ENCODE measurements around the gene AGMO.

AGMO gene

GRCh38 chr7:15315678-15316077, 246.1 kb downstream of the AGMO start:
- Histone ChIP-seq H3K9me2 (replicated peaks; ENCODE audit: control insufficient read depth, low read length) (no peaks in the 10 kb centered on the region; the same call in 1 of the 2 replicates), H3K79me2 (ENCODE audit: control insufficient read depth, low read length) (no peaks in the 10 kb centered on the region), H4K20me1 (ENCODE audit: control insufficient read depth, insufficient read depth, low read depth, low read length) (no peaks in the 10 kb centered on the region), H3K27me3 (ENCODE audit: control insufficient read depth, low read length) (no peaks in the 10 kb centered on the region), H3K9me3 (ENCODE audit: control insufficient read depth, insufficient read depth, low read length) (no peaks in the 10 kb centered on the region), H3K36me3 (ENCODE audit: control insufficient read depth, low read length) (no peaks in the 10 kb centered on the region), H3K4me2 (ENCODE audit: low read length) (no peak overlapping the region), H3K4me1 (ENCODE audit: control insufficient read depth, low read length) (no peaks in the 10 kb centered on the region), H3K4me3 (ENCODE audit: low read length) (no peak overlapping the region), H3F3A (ENCODE audit: control insufficient read depth, insufficient read depth) (no peaks in the 10 kb centered on the region), H3K27ac (ENCODE audit: low read depth, low read length) (no peak overlapping the region)
- TF ChIP-seq EZH2phosphoT487 (IDR thresholded peaks at IDR 0.05; ENCODE audit: borderline replicate concordance, low read length) (no peak), CTCF (IDR thresholded peaks at IDR 0.05; ENCODE audit: low read depth, low read length, poor library complexity, severe bottlenecking) (no peak)

DNA sequence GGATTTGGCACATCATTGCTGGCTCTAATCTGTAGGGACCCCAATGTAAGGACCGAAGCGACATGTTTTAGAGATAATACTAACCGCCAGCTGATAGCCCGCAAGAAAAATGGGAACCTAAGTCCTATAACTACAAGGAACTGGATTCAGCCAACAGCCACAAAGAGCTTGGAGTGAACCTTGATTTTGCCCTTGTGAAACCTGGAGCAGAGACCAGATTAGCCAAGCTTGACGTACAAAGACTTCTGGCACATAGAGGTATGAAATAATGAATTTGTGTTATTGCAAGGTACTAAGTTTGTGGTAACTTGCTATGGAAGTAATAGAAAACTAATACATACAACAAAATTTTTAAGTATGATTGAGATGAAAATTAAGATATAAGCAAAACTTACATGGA, 246.9 kb downstream of the AGMO start:
- H4K20me1 ChIP-seq (ENCODE audit: control insufficient read depth, insufficient read depth, low read depth, low read length) = no peaks in the 10 kb centered on the region
- no peak overlapping the region for H3K4me2 ChIP-seq (ENCODE audit: low read length)
- no peak overlapping the region for H3K4me3 ChIP-seq (ENCODE audit: low read length)
- H3K27ac ChIP-seq (ENCODE audit: low read depth, low read length) = no peak overlapping the region
- no peaks in the 10 kb centered on the region; the same call in 1 of the 2 replicates for H3K9me2 ChIP-seq (replicated peaks; ENCODE audit: control insufficient read depth, low read length)
- no peaks in the 10 kb centered on the region for H3K9me3 ChIP-seq (ENCODE audit: control insufficient read depth, insufficient read depth, low read length)
- H3K36me3 ChIP-seq (ENCODE audit: control insufficient read depth, low read length) = no peaks in the 10 kb centered on the region
- no peak for TF ChIP-seq CTCF (IDR thresholded peaks at IDR 0.05; ENCODE audit: low read depth, low read length, poor library complexity, severe bottlenecking)
- TF ChIP-seq EZH2phosphoT487 (IDR thresholded peaks at IDR 0.05; ENCODE audit: borderline replicate concordance, low read length) = no peak
- H3K27me3 ChIP-seq (ENCODE audit: control insufficient read depth, low read length) = no peaks in the 10 kb centered on the region
- no peaks in the 10 kb centered on the region for H3F3A ChIP-seq (ENCODE audit: control insufficient read depth, insufficient read depth)
- H3K4me1 ChIP-seq (ENCODE audit: control insufficient read depth, low read length) = no peaks in the 10 kb centered on the region
- no peaks in the 10 kb centered on the region for H3K79me2 ChIP-seq (ENCODE audit: control insufficient read depth, low read length)

- TF ChIP-seq EZH2phosphoT487 (IDR thresholded peaks at IDR 0.05; ENCODE audit: borderline replicate concordance, low read length) (no peak), CTCF (IDR thresholded peaks at IDR 0.05; ENCODE audit: low read depth, low read length, poor library complexity, severe bottlenecking) (no peak)
- H3F3A ChIP-seq (ENCODE audit: control insufficient read depth, insufficient read depth) = no peaks in the 10 kb centered on the region
- no peaks in the 10 kb centered on the region for H3K9me3 ChIP-seq (ENCODE audit: control insufficient read depth, insufficient read depth, low read length)
- H3K4me2 ChIP-seq (ENCODE audit: low read length) = no peak overlapping the region
- H3K9me2 ChIP-seq (replicated peaks; ENCODE audit: control insufficient read depth, low read length) = no peaks in the 10 kb centered on the region; the same call in 1 of the 2 replicates
- no peak overlapping the region for H3K4me3 ChIP-seq (ENCODE audit: low read length)
- H3K36me3 ChIP-seq (ENCODE audit: control insufficient read depth, low read length) = no peaks in the 10 kb centered on the region
- H3K79me2 ChIP-seq (ENCODE audit: control insufficient read depth, low read length) = no peaks in the 10 kb centered on the region
- no peaks in the 10 kb centered on the region for H4K20me1 ChIP-seq (ENCODE audit: control insufficient read depth, insufficient read depth, low read depth, low read length)
- H3K27me3 ChIP-seq (ENCODE audit: control insufficient read depth, low read length) = no peaks in the 10 kb centered on the region
- no peak overlapping the region for H3K27ac ChIP-seq (ENCODE audit: low read depth, low read length)
- no peaks in the 10 kb centered on the region for H3K4me1 ChIP-seq (ENCODE audit: control insufficient read depth, low read length)
Measured at GRCh38 chr7:15313361-15313760, 248.5 kb downstream of the AGMO start.

DNA sequence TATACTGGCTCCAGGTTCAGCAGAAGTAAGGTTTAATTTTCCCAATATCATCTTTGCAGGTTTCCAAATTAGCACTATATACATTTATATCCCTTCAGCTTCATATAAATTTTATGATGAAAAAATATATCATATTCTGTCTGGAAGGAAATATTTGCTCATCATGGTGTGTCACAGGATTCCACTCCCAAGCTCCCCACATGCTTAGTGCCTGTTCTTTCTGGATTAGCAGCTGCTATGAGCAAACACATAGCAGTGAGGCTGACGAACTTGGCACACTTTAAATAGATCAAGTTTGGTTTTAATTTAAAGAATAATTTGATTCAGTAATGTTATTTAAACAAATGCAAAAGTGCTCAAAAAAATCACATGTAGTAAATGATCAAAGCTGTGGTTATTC, 251.9 kb downstream of the AGMO start:
- Histone ChIP-seq H3K27me3 (ENCODE audit: control insufficient read depth, low read length) (no peaks in the 10 kb centered on the region), H3K4me2 (ENCODE audit: low read length) (no peak overlapping the region), H3K79me2 (ENCODE audit: control insufficient read depth, low read length) (no peaks in the 10 kb centered on the region), H3K9me3 (ENCODE audit: control insufficient read depth, insufficient read depth, low read length) (no peaks in the 10 kb centered on the region), H3F3A (ENCODE audit: control insufficient read depth, insufficient read depth) (no peaks in the 10 kb centered on the region), H3K27ac (ENCODE audit: low read depth, low read length) (no peak overlapping the region), H3K4me3 (ENCODE audit: low read length) (no peak overlapping the region), H3K4me1 (ENCODE audit: control insufficient read depth, low read length) (no peaks in the 10 kb centered on the region), H4K20me1 (ENCODE audit: control insufficient read depth, insufficient read depth, low read depth, low read length) (no peaks in the 10 kb centered on the region), H3K36me3 (ENCODE audit: control insufficient read depth, low read length) (no peaks in the 10 kb centered on the region), H3K9me2 (replicated peaks; ENCODE audit: control insufficient read depth, low read length) (no peaks in the 10 kb centered on the region)
- TF ChIP-seq EZH2phosphoT487 (IDR thresholded peaks at IDR 0.05; ENCODE audit: borderline replicate concordance, low read length) (no peak), CTCF (IDR thresholded peaks at IDR 0.05; ENCODE audit: low read depth, low read length, poor library complexity, severe bottlenecking) (no peak)
